Esophagus squamous epithelium (tissue), 4 donors: Measurements from ENCODE around the gene MPND.

ENCODE experiments used
- POLR2A ChIP-seq, 4 donors: fragments of 450-650 bp; IDR thresholded peaks; one replicate each; pipeline ENCODE4 v1.6.1; 2017; ENCODE audit warnings: antibody characterized with exemption in 4 of 4, mild to moderate bottlenecking in 4 of 4, moderate library complexity in 3 of 4
- TF ChIP-seq, protein P1 (sequence below), 6 experiments: fragments of 450-650 bp in 4 of 6; fragments of 200-600 bp in 2 of 6; sonication (generic) in 2 of 6; IDR thresholded peaks; one replicate each; pipeline ENCODE4 v1.5.1; 2016 to 2019; ENCODE audit warnings: antibody characterized with exemption in 6 of 6, mild to moderate bottlenecking in 4 of 6, moderate library complexity in 4 of 6

- TF ChIP-seq, protein P1, sequence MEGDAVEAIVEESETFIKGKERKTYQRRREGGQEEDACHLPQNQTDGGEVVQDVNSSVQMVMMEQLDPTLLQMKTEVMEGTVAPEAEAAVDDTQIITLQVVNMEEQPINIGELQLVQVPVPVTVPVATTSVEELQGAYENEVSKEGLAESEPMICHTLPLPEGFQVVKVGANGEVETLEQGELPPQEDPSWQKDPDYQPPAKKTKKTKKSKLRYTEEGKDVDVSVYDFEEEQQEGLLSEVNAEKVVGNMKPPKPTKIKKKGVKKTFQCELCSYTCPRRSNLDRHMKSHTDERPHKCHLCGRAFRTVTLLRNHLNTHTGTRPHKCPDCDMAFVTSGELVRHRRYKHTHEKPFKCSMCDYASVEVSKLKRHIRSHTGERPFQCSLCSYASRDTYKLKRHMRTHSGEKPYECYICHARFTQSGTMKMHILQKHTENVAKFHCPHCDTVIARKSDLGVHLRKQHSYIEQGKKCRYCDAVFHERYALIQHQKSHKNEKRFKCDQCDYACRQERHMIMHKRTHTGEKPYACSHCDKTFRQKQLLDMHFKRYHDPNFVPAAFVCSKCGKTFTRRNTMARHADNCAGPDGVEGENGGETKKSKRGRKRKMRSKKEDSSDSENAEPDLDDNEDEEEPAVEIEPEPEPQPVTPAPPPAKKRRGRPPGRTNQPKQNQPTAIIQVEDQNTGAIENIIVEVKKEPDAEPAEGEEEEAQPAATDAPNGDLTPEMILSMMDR (IDR thresholded peaks at IDR 0.05): no peak
- TF ChIP-seq POLR2A (IDR thresholded peaks at IDR 0.05): no peak
Measured at GRCh38 chr19:4371247-4372164, 28.1 kb downstream of the MPND start.
